SU-DHL-6 (cell line): ENCODE measurements around the gene HTN3.
"Not testable (repeated sequence)": the region's sequence is repeated elsewhere in the genome, so short reads cannot be mapped to it uniquely, and the experiment has no call there.

Source experiments
- H2AFZ ChIP-seq: fragments of 200-600 bp; sonication (generic); 2 replicates; pipeline ENCODE4 v1.6.1; 2014; ENCODE audit warnings: low read depth, mild to moderate bottlenecking, moderate library complexity, mixed read lengths, antibody characterized with exemption, low read length; ENCODE audit not compliant: severe bottlenecking
- H3F3A ChIP-seq: fragments of 200-600 bp; shearing (Covaris generic); 2 replicates; pipeline ENCODE4 v1.6.0; 2016; ENCODE audit warnings: antibody characterized with exemption, mild to moderate bottlenecking; ENCODE audit not compliant: insufficient read depth
- H3K27ac ChIP-seq: fragments of 200-600 bp; sonication (generic); 2 replicates; pipeline ENCODE4 v1.5.1; 2016; ENCODE audit warnings: low read depth, mild to moderate bottlenecking, low read length, moderate library complexity, mixed read lengths
- H3K27me3 ChIP-seq: fragments of 200-600 bp; sonication (generic), shearing (Covaris generic); 2 replicates; pipeline ENCODE4 v1.6.0; 2014; ENCODE audit warnings: mild to moderate bottlenecking, low read length
- H3K36me3 ChIP-seq: fragments of 200-600 bp; sonication (generic); 2 replicates; pipeline ENCODE4 v1.6.1; 2014; ENCODE audit warnings: mild to moderate bottlenecking, low read length, mixed read lengths
- H3K4me2 ChIP-seq: fragments of 300-600, 200-600 bp; shearing (Covaris generic), sonication (generic); 2 replicates; pipeline ENCODE4 v1.6.0; 2014; ENCODE audit warnings: low read length, low read depth, mild to moderate bottlenecking; ENCODE audit not compliant: poor library complexity, severe bottlenecking
- H3K4me3 ChIP-seq: fragments of 200-600 bp; sonication (generic); 2 replicates; pipeline ENCODE4 v1.5.1; 2014; ENCODE audit warnings: antibody characterized with exemption, low read length, mild to moderate bottlenecking, mixed read lengths; ENCODE audit not compliant: insufficient read depth, poor library complexity, severe bottlenecking
- H3K79me2 ChIP-seq: fragments of 200-600 bp; sonication (generic); 2 replicates; pipeline ENCODE4 v1.6.1; 2014; ENCODE audit warnings: mild to moderate bottlenecking, low read length, moderate library complexity; ENCODE audit not compliant: insufficient read depth
- H3K9ac ChIP-seq: fragments of 200-600 bp; sonication (generic); 2 replicates; pipeline ENCODE4 v1.7.0; 2014; ENCODE audit warnings: mild to moderate bottlenecking, low read length
- H3K9me2 ChIP-seq: fragments of 200-600 bp; sonication (generic); replicated peaks from 2 replicates; pipeline ENCODE4 v1.6.1; 2014; ENCODE audit warnings: low read length; ENCODE audit not compliant: insufficient read depth
- H3K9me3 ChIP-seq: fragments of 200-600 bp; sonication (generic); 2 replicates; pipeline ENCODE4 v1.6.1; 2014; ENCODE audit warnings: low read length, mixed read lengths; ENCODE audit not compliant: insufficient read depth
- H4K20me1 ChIP-seq: fragments of 200-600 bp; sonication (generic); 2 replicates; pipeline ENCODE4 v1.6.1; 2014; ENCODE audit warnings: low read depth, mild to moderate bottlenecking, antibody characterized with exemption, low read length, moderate library complexity, mixed read lengths
- EZH2phosphoT487 ChIP-seq: fragments of 200-600 bp; sonication (generic), shearing (Covaris generic); conservative IDR thresholded peaks from 2 replicates; pipeline ENCODE4 v1.6.1; 2018; ENCODE audit warnings: mild to moderate bottlenecking, antibody characterized with exemption, low read length, moderate library complexity, mixed read lengths
- TF ChIP-seq, protein P1 (sequence below): fragments of 200-600 bp; sonication (generic); IDR thresholded peaks from one replicate; pipeline ENCODE4 v1.5.1; 2017; ENCODE audit warnings: antibody characterized with exemption, mild to moderate bottlenecking, low read length, moderate library complexity; ENCODE audit not compliant: insufficient read depth, poor library complexity, severe bottlenecking

Gene HTN3

GRCh38 chr4:70041652-70042286 is 13.5 kb downstream of the HTN3 start:
- H3F3A ChIP-seq: no peaks in the 10 kb centered on the region
- no peaks in the 10 kb centered on the region for H3K9me3 ChIP-seq
- H3K27ac ChIP-seq: no peak overlapping the region
- no peaks in the 10 kb centered on the region for H3K9me2 ChIP-seq
- no peaks in the 10 kb centered on the region for H3K36me3 ChIP-seq
- TF ChIP-seq EZH2phosphoT487: no peak
- TF ChIP-seq, protein P1, sequence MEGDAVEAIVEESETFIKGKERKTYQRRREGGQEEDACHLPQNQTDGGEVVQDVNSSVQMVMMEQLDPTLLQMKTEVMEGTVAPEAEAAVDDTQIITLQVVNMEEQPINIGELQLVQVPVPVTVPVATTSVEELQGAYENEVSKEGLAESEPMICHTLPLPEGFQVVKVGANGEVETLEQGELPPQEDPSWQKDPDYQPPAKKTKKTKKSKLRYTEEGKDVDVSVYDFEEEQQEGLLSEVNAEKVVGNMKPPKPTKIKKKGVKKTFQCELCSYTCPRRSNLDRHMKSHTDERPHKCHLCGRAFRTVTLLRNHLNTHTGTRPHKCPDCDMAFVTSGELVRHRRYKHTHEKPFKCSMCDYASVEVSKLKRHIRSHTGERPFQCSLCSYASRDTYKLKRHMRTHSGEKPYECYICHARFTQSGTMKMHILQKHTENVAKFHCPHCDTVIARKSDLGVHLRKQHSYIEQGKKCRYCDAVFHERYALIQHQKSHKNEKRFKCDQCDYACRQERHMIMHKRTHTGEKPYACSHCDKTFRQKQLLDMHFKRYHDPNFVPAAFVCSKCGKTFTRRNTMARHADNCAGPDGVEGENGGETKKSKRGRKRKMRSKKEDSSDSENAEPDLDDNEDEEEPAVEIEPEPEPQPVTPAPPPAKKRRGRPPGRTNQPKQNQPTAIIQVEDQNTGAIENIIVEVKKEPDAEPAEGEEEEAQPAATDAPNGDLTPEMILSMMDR: no peak
- H3K27me3 ChIP-seq: no peaks in the 10 kb centered on the region
- H3K79me2 ChIP-seq: no peaks in the 10 kb centered on the region
- H3K4me2 ChIP-seq: no peak overlapping the region
- H3K9ac ChIP-seq: no peak overlapping the region
- H4K20me1 ChIP-seq: no peaks in the 10 kb centered on the region
- H2AFZ ChIP-seq: no peak overlapping the region
- H3K4me3 ChIP-seq: no peak overlapping the region

GRCh38 chr4:70050138-70050537 is 21.9 kb downstream of the HTN3 start, which contains the start of gene HTN1:
HTN1 (plus strand) TSS chr4:70050438; CDS start chr4:70053077, 2,639 bp downstream.
- H3K9me3 ChIP-seq, H2AFZ ChIP-seq, H3K4me3 ChIP-seq, H3K27ac ChIP-seq, H3K9me2 ChIP-seq, H3F3A ChIP-seq, H3K79me2 ChIP-seq, H3K9ac ChIP-seq, H3K4me2 ChIP-seq, H3K27me3 ChIP-seq, H4K20me1 ChIP-seq, H3K36me3 ChIP-seq: not testable (repeated sequence)

DNA sequence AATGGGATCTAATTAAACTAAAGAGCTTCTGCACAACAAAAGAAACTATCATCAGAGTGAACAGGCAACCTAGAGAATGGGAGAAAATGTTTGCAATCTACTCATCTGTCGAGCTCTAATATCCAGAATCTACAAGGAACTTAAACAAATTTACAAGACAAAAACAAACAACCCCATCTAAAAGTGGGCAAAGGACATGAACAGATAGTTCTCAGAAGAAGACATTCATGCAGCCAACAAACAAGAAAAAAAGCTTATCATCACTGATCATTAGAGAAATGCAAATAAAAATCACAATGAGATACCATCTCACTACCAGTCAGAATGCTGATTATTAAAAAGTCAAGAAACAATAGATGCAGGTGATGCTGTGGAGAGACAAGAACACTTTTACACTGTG is 28.3 kb downstream of the HTN3 start:
- not testable (repeated sequence) for H3K9me2 ChIP-seq, H3K9ac ChIP-seq, H3K79me2 ChIP-seq, H3K9me3 ChIP-seq, H3K27ac ChIP-seq, H3K4me3 ChIP-seq, H2AFZ ChIP-seq, H3F3A ChIP-seq, H3K36me3 ChIP-seq, H3K4me2 ChIP-seq, H3K27me3 ChIP-seq, H4K20me1 ChIP-seq

DNA sequence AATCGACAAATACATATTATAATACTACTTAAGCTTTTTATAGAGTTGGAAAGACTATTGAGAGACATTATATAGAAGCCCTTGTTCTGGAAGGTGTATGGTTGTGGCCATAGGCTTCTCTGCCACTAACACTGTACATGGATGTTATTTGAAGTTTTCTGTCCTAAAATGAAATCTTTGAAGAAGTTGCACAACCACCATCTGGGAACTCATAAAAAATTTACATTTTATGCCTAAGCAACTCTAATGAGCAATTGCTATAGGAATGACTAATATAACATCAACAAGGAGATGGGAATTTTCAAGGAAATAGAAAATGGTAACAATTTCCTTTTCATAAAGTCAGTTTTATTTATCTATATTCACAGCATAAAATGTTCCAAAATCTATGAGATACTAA is 29.4 kb downstream of the HTN3 start:
- H3K27ac ChIP-seq: no peak overlapping the region
- no peak overlapping the region for H3K9ac ChIP-seq
- no peak for TF ChIP-seq EZH2phosphoT487
- TF ChIP-seq, protein P1: no peak
- no peaks in the 10 kb centered on the region for H3F3A ChIP-seq
- no peaks in the 10 kb centered on the region for H3K27me3 ChIP-seq
- H3K9me3 ChIP-seq: no peaks in the 10 kb centered on the region
- no peak overlapping the region for H3K4me2 ChIP-seq
- H3K9me2 ChIP-seq: no peaks in the 10 kb centered on the region
- no peaks in the 10 kb centered on the region for H4K20me1 ChIP-seq
- H3K79me2 ChIP-seq: no peaks in the 10 kb centered on the region
- no peak overlapping the region for H3K4me3 ChIP-seq
- H2AFZ ChIP-seq: no peak overlapping the region
- H3K36me3 ChIP-seq: no peaks in the 10 kb centered on the region
